ENCODE measurements around the gene MTM1.
A peak's percentile ranks its signal among the peaks of the same experiment; 100 is the strongest.

Gene MTM1

DNA sequence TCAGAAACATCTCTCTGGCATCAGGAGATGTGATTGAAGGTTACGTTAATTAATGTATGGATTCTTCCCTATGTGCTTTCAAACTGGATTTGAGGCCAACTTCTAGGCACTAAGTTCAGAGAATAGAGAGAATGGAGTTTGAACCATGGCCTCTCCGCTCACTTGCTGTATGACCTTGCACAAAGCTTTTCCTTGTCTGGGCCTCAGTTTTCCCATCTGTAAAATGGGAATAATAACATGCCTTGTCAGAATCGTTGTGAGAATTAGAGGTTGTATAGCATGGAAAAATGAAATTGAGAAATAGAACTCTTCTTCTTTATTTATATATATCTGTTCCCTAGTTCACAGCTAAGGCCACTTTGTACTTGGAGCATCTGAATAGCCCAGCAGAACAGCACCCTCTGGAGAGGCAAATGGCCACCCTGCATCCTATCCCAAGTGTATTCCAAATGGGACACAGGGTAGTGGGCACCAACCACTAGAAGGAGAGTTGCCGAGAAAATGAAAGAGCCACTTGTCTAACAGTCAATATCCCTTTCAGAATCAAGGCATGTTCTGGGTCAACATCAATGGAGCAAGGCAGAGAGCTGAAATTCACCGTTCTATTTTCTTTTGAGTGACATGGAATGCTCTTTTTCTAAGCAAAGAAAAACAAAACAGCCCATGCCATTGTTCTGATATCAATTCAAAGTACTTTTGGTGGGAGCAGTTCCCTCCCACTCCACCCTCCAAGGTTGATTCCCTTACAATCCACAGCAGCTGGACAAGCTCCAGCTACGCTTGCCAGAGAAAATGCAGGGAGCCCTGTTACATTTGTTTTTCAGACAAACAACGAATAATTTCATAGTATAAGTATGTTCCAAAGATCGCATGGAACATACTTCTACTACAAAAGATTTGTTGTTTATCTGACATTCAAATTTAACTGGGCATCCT is 23.3 kb upstream of the MTM1 start:
- no peaks in the 10 kb centered on the region for H3K27me3 ChIP-seq (ENCODE audit: insufficient read depth, low read length, poor library complexity, severe bottlenecking)
- TF ChIP-seq, protein P1, sequence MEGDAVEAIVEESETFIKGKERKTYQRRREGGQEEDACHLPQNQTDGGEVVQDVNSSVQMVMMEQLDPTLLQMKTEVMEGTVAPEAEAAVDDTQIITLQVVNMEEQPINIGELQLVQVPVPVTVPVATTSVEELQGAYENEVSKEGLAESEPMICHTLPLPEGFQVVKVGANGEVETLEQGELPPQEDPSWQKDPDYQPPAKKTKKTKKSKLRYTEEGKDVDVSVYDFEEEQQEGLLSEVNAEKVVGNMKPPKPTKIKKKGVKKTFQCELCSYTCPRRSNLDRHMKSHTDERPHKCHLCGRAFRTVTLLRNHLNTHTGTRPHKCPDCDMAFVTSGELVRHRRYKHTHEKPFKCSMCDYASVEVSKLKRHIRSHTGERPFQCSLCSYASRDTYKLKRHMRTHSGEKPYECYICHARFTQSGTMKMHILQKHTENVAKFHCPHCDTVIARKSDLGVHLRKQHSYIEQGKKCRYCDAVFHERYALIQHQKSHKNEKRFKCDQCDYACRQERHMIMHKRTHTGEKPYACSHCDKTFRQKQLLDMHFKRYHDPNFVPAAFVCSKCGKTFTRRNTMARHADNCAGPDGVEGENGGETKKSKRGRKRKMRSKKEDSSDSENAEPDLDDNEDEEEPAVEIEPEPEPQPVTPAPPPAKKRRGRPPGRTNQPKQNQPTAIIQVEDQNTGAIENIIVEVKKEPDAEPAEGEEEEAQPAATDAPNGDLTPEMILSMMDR (conservative IDR thresholded peaks at IDR 0.05; ENCODE audit: low read length), result no peak
- TF ChIP-seq EZH2phosphoT487 (IDR thresholded peaks at IDR 0.05; ENCODE audit: borderline replicate concordance), result no peak
- no peaks in the 10 kb centered on the region for H3K9me3 ChIP-seq (ENCODE audit: insufficient read depth, low read depth, low read length)
- H3K9ac ChIP-seq (ENCODE audit: low read depth, low read length, poor library complexity, severe bottlenecking), result no peak overlapping the region
- H3K4me2 ChIP-seq (ENCODE audit: low read depth, low read length, poor library complexity, severe bottlenecking), result no peak overlapping the region
- no peak overlapping the region for H2AFZ ChIP-seq (ENCODE audit: low read length)
- no peaks in the 10 kb centered on the region for H4K20me1 ChIP-seq (ENCODE audit: insufficient read depth, low read length, poor library complexity, severe bottlenecking)
- no peaks in the 10 kb centered on the region for H3K79me2 ChIP-seq (ENCODE audit: insufficient read depth, low read length)
- no peak overlapping the region for H3K4me3 ChIP-seq (ENCODE audit: low read length, poor library complexity, severe bottlenecking)
- no peaks in the 10 kb centered on the region for H3F3A ChIP-seq (ENCODE audit: low read depth)
- H3K9me2 ChIP-seq (replicated peaks; ENCODE audit: low read depth, low read length), result no peaks in the 10 kb centered on the region
- H3K36me3 ChIP-seq (ENCODE audit: insufficient read depth, low read length), result no peaks in the 10 kb centered on the region
- H3K4me1 ChIP-seq (ENCODE audit: insufficient read depth, low read length, poor library complexity, severe bottlenecking), result peaks cover 31% of the 10 kb centered on the region

DNA sequence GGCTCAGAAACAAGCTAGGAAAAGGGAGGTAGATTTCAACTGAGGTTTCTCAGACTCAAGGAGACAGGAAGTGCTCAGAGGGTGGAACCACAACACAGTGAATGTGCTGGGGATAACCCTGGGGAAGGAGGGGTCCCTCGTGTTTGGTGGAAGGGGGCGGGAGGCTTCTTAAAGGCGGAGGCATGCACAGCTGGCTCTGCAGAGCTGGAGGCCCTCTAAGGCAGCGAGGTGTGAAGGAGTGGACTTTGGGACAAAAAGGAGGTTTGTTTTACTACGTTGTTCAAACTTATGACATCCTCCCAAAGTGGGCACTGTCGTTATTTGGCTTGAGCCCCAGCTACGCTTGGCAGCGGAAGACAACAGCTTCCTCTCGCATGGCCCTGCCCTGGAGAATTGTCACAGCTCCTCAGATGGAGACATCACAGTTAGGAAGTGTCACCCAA is 21.7 kb upstream of the MTM1 start:
- Histone ChIP-seq H4K20me1 (ENCODE audit: insufficient read depth, low read length, poor library complexity, severe bottlenecking) (no peaks in the 10 kb centered on the region), H3K79me2 (ENCODE audit: insufficient read depth, low read length) (no peaks in the 10 kb centered on the region), H3K9ac (ENCODE audit: low read depth, low read length, poor library complexity, severe bottlenecking) (peak overlapping the region; percentile 48), H3K9me3 (ENCODE audit: insufficient read depth, low read depth, low read length) (no peaks in the 10 kb centered on the region), H3K4me2 (ENCODE audit: low read depth, low read length, poor library complexity, severe bottlenecking) (peak overlapping the region; percentile 71), H3F3A (ENCODE audit: low read depth) (no peaks in the 10 kb centered on the region), H3K4me3 (ENCODE audit: low read length, poor library complexity, severe bottlenecking) (peak overlapping the region; percentile 45), H3K9me2 (replicated peaks; ENCODE audit: low read depth, low read length) (no peaks in the 10 kb centered on the region), H3K27me3 (ENCODE audit: insufficient read depth, low read length, poor library complexity, severe bottlenecking) (no peaks in the 10 kb centered on the region), H3K36me3 (ENCODE audit: insufficient read depth, low read length) (no peaks in the 10 kb centered on the region), H2AFZ (ENCODE audit: low read length) (peak overlapping the region; percentile 88), H3K4me1 (ENCODE audit: insufficient read depth, low read length, poor library complexity, severe bottlenecking) (peaks cover 19% of the 10 kb centered on the region)
- TF ChIP-seq EZH2phosphoT487 (IDR thresholded peaks at IDR 0.05; ENCODE audit: borderline replicate concordance), result no peak
- TF ChIP-seq, protein P1 (conservative IDR thresholded peaks at IDR 0.05; ENCODE audit: low read length), result no peak

DNA sequence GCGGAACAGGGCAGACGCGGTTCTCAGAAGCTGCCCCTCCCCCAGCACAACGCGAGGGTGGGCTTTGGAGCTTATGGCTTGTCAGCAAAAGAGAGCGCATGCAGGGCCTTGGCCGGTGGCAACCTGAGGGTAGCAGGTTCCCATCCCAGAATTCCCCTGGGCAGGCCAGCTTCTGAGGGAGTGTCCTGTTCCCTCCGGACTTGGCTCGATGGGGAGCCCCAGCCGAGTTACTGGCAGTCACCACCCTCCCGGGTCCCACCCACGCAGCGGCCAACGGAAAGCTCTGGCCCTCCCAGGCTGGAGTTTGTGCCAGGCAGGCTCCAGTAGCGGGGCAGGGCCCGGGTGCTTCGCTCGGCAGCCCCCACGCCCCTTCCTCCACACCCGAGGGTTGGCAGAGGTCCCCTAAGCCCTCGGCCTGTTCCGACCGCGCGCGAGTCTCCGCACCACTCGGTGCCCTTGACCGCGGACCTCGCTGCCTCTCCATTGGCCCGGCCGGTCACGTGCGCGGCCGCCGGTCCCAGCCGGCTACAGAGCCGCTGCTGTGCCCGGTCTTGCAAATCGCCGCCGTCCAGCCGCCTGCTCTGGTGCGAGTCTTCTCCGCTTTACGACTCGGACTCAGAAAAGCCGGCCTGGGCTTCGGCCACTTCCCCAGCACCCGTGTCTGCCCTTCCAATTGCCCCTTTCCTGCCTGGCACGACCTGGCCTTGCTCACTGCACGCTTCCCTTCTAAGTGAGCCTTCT is 20.9 kb upstream of the MTM1 start:
- Histone ChIP-seq H3K4me2 (ENCODE audit: low read depth, low read length, poor library complexity, severe bottlenecking) (peak overlapping the region; percentile 71), H3K79me2 (ENCODE audit: insufficient read depth, low read length) (no peaks in the 10 kb centered on the region), H3K27me3 (ENCODE audit: insufficient read depth, low read length, poor library complexity, severe bottlenecking) (no peaks in the 10 kb centered on the region), H4K20me1 (ENCODE audit: insufficient read depth, low read length, poor library complexity, severe bottlenecking) (no peaks in the 10 kb centered on the region), H2AFZ (ENCODE audit: low read length) (no peak overlapping the region), H3K9me3 (ENCODE audit: insufficient read depth, low read depth, low read length) (no peaks in the 10 kb centered on the region), H3K4me1 (ENCODE audit: insufficient read depth, low read length, poor library complexity, severe bottlenecking) (peaks cover 19% of the 10 kb centered on the region), H3F3A (ENCODE audit: low read depth) (no peaks in the 10 kb centered on the region), H3K4me3 (ENCODE audit: low read length, poor library complexity, severe bottlenecking) (no peak overlapping the region), H3K9ac (ENCODE audit: low read depth, low read length, poor library complexity, severe bottlenecking) (no peak overlapping the region), H3K36me3 (ENCODE audit: insufficient read depth, low read length) (no peaks in the 10 kb centered on the region), H3K9me2 (replicated peaks; ENCODE audit: low read depth, low read length) (no peaks in the 10 kb centered on the region)
- TF ChIP-seq EZH2phosphoT487 (IDR thresholded peaks at IDR 0.05; ENCODE audit: borderline replicate concordance), result no peak
- TF ChIP-seq, protein P1 (conservative IDR thresholded peaks at IDR 0.05; ENCODE audit: low read length), result no peak
